ENCODE data around the gene SLX9. TPM values are rescaled to one million over a fixed set of nuclear protein-coding genes. Genes with fewer than 3 reads are reported as not detected.

SLX9 gene
- polyA plus RNA-seq, 1 donor (not counting 4 experiments of a cell fraction or from before 2014, with no cell fraction given), result 21.8 TPM

GRCh38 chr21:44923480-44924084 lies 16.2 kb upstream of the SLX9 start:
- no peaks in the 10 kb centered on the region for H3K79me2 ChIP-seq (ENCODE audit: control insufficient read depth, insufficient read depth, low read length)
- no peak overlapping the region for H2AFZ ChIP-seq (ENCODE audit: control insufficient read depth, low read length)
- no peak overlapping the region for H3K27ac ChIP-seq (ENCODE audit: control insufficient read depth, insufficient read depth, low read length)
- H3K27me3 ChIP-seq (ENCODE audit: control insufficient read depth, extremely low read depth, insufficient read depth, low read length), result peaks cover 12% of the 10 kb centered on the region
- no peak overlapping the region for H3K9ac ChIP-seq (ENCODE audit: control insufficient read depth, extremely low read depth, insufficient read depth, low read length)
- peaks cover 39% of the 10 kb centered on the region for H3K4me1 ChIP-seq (ENCODE audit: control insufficient read depth, extremely low read depth, insufficient read depth, low read length)
- no peak for FAIRE-seq
- H3K9me1 ChIP-seq (ENCODE audit: control insufficient read depth, extremely low read depth, insufficient read depth, low read length), result no peaks in the 10 kb centered on the region
- dilution Hi-C loops (cut with MboI; ENCODE audit: extremely low pct_ligation_motif_present, low sequenced_read_pairs), result no loop called here
- H3K36me3 ChIP-seq (ENCODE audit: control insufficient read depth in 2 of 2, extremely low read depth in 1 of 2, insufficient read depth in 2 of 2, low read length in 2 of 2), result no peaks in the 10 kb centered on the region
- DNase-seq (ENCODE audit: low read depth, low spot score), result no peak
- no peaks in the 10 kb centered on the region for H3K9me3 ChIP-seq (ENCODE audit: control insufficient read depth, low read depth, low read length)
- H4K20me1 ChIP-seq (ENCODE audit: control insufficient read depth, extremely low read depth, insufficient read depth, low read length), result no peaks in the 10 kb centered on the region
- H3K4me2 ChIP-seq (ENCODE audit: control insufficient read depth, extremely low read depth, insufficient read depth, low read depth, low read length), result no peak overlapping the region
- no peak for TF ChIP-seq EZH2 (IDR thresholded peaks at IDR 0.05; ENCODE audit: low read length)
- no peak for TF ChIP-seq CTCF (optimal IDR thresholded peaks at IDR 0.05 in 1 of 3, IDR thresholded peaks at IDR 0.05 in 1 of 3, conservative IDR thresholded peaks at IDR 0.05 in 1 of 3; ENCODE audit: extremely low read depth in 1 of 3, insufficient read depth in 2 of 3, low read length in 3 of 3)
- no peak overlapping the region for H3K4me3 ChIP-seq (ENCODE audit: control insufficient read depth in 2 of 3, extremely low read depth in 1 of 3, insufficient read depth in 2 of 3, low read depth in 1 of 3, low read length in 3 of 3)

GRCh38 chr21:44924606-44925377 lies 15.0 kb upstream of the SLX9 start:
- Histone ChIP-seq H3K9me1 (ENCODE audit: control insufficient read depth, extremely low read depth, insufficient read depth, low read length) (no peaks in the 10 kb centered on the region), H3K4me3 (ENCODE audit: control insufficient read depth in 2 of 3, extremely low read depth in 1 of 3, insufficient read depth in 2 of 3, low read depth in 1 of 3, low read length in 3 of 3) (peak overlapping the region in 1 of 3 experiments; percentile 38), H3K4me1 (ENCODE audit: control insufficient read depth, extremely low read depth, insufficient read depth, low read length) (peaks cover 47% of the 10 kb centered on the region), H3K4me2 (ENCODE audit: control insufficient read depth, extremely low read depth, insufficient read depth, low read depth, low read length) (peak overlapping the region; percentile 64), H4K20me1 (ENCODE audit: control insufficient read depth, extremely low read depth, insufficient read depth, low read length) (no peaks in the 10 kb centered on the region), H3K36me3 (ENCODE audit: control insufficient read depth in 2 of 2, extremely low read depth in 1 of 2, insufficient read depth in 2 of 2, low read length in 2 of 2) (no peaks in the 10 kb centered on the region), H3K9ac (ENCODE audit: control insufficient read depth, extremely low read depth, insufficient read depth, low read length) (no peak overlapping the region), H3K27me3 (ENCODE audit: control insufficient read depth, extremely low read depth, insufficient read depth, low read length) (peaks cover 13% of the 10 kb centered on the region), H2AFZ (ENCODE audit: control insufficient read depth, low read length) (peak overlapping the region; percentile 37), H3K9me3 (ENCODE audit: control insufficient read depth, low read depth, low read length) (no peaks in the 10 kb centered on the region), H3K79me2 (ENCODE audit: control insufficient read depth, insufficient read depth, low read length) (no peaks in the 10 kb centered on the region), H3K27ac (ENCODE audit: control insufficient read depth, insufficient read depth, low read length) (peak overlapping the region; percentile 49)
- TF ChIP-seq CTCF (optimal IDR thresholded peaks at IDR 0.05 in 1 of 3, IDR thresholded peaks at IDR 0.05 in 1 of 3, conservative IDR thresholded peaks at IDR 0.05 in 1 of 3; ENCODE audit: extremely low read depth in 1 of 3, insufficient read depth in 2 of 3, low read length in 3 of 3) (no peak), EZH2 (IDR thresholded peaks at IDR 0.05; ENCODE audit: low read length) (no peak)
- DNase-seq (ENCODE audit: low read depth, low spot score) (no peak), FAIRE-seq (no peak)
- dilution Hi-C loops (cut with MboI; ENCODE audit: extremely low pct_ligation_motif_present, low sequenced_read_pairs), result no loop called here

Data from keratinocyte (primary cell).